Gastrocnemius medialis (tissue), 4 donors: ENCODE results near the gene HRK.

Source experiments
- CTCF ChIP-seq, 5 experiments: fragments of 450-650 bp in 3 of 5; fragments of 200-600 bp in 2 of 5; sonication (generic) in 2 of 5; IDR thresholded peaks in 4 of 5; conservative IDR thresholded peaks in 1 of 5; 1 replicate in 4 of 5; 2 replicates in 1 of 5; pipeline ENCODE4 v1.5.1; 2016 to 2019; ENCODE audit warnings: antibody characterized with exemption in 5 of 5, mild to moderate bottlenecking in 3 of 5, moderate library complexity in 3 of 5
- POLR2A ChIP-seq, 2 donors: fragments of 450-650 bp; IDR thresholded peaks; one replicate each; pipeline ENCODE4 v1.6.1; 2017; ENCODE audit warnings: antibody characterized with exemption in 2 of 2, mild to moderate bottlenecking in 2 of 2, moderate library complexity in 2 of 2

- no peak for TF ChIP-seq CTCF (IDR thresholded peaks at IDR 0.05 in 4 of 5, conservative IDR thresholded peaks at IDR 0.05 in 1 of 5)
- TF ChIP-seq POLR2A (IDR thresholded peaks at IDR 0.05), result no peak
Observed at GRCh38 chr12:116892349-116893140, 11.3 kb upstream of the HRK start.
